Measurements from ENCODE around the gene PDIA6. TPM values are rescaled to one million over a fixed set of nuclear protein-coding genes. Genes with fewer than 3 reads are reported as not detected.
"Not testable (repeated sequence)": the region's sequence is repeated elsewhere in the genome, so short reads cannot be mapped to it uniquely, and the experiment has no call there.

Gene PDIA6
- total RNA-seq, 6 experiments from 2014 or later: 336 to 356 (median 351) TPM

GRCh38 chr2:10814142-10814541 lies 1.6 kb upstream of the PDIA6 start:
- DNase-seq: no peak
- Mint-ChIP-seq H3K4me3 (peak overlapping the region; percentile 32; the same call in 1 of the 2 replicates), H3K4me1 (ENCODE audit: low read depth) (peaks cover 24% of the 10 kb centered on the region), H3K27ac (no peak overlapping the region), H3K9me3 (no peaks in the 10 kb centered on the region), H3K36me3 (ENCODE audit: low read depth) (no peaks in the 10 kb centered on the region; the same call in 1 of the 2 replicates), H3K27me3 (ENCODE audit: insufficient read depth) (peaks cover 20% of the 10 kb centered on the region)
- TF ChIP-seq, protein P1, sequence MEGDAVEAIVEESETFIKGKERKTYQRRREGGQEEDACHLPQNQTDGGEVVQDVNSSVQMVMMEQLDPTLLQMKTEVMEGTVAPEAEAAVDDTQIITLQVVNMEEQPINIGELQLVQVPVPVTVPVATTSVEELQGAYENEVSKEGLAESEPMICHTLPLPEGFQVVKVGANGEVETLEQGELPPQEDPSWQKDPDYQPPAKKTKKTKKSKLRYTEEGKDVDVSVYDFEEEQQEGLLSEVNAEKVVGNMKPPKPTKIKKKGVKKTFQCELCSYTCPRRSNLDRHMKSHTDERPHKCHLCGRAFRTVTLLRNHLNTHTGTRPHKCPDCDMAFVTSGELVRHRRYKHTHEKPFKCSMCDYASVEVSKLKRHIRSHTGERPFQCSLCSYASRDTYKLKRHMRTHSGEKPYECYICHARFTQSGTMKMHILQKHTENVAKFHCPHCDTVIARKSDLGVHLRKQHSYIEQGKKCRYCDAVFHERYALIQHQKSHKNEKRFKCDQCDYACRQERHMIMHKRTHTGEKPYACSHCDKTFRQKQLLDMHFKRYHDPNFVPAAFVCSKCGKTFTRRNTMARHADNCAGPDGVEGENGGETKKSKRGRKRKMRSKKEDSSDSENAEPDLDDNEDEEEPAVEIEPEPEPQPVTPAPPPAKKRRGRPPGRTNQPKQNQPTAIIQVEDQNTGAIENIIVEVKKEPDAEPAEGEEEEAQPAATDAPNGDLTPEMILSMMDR (IDR thresholded peaks at IDR 0.05): no peak

GRCh38 chr2:10813163-10814138 lies 866 bp upstream of the PDIA6 start:
- not testable (repeated sequence) for H3K9me3 Mint-ChIP-seq; DNase-seq; H3K36me3 Mint-ChIP-seq (ENCODE audit: low read depth)
- Mint-ChIP-seq H3K27ac (peak overlapping the region; percentile 38; the same call in 1 of the 2 replicates), H3K4me3 (peak overlapping the region; percentile 81), H3K27me3 (ENCODE audit: insufficient read depth) (peaks cover 13% of the 10 kb centered on the region), H3K4me1 (ENCODE audit: low read depth) (peaks cover 26% of the 10 kb centered on the region)

DNA sequence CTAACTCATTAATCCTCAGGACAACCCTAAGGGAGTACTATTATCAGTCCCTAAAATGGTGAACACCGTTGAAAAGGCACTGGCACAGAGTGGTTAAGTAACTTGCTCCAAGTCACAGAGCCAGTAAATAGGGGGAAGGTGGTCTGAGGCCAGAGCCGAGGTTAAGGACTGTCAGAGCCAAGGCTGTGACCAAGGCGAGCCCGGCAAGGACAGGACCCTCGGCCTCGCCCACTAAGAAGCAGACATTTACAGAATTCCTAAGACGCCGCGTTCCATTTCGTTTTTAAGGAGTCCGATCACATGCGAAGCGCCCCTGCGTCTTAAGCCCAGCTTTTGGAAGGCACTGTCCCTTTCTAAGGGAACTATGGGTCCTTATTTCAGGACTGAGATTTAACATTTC lies 1.1 kb downstream of the PDIA6 start:
- H3K36me3 Mint-ChIP-seq (ENCODE audit: low read depth): peaks cover 6% of the 10 kb centered on the region; the same call in 1 of the 2 replicates
- TF ChIP-seq, protein P1 (IDR thresholded peaks at IDR 0.05): no peak
- H3K4me3 Mint-ChIP-seq: peak overlapping the region; percentile 95
- H3K27me3 Mint-ChIP-seq (ENCODE audit: insufficient read depth): peaks cover 5% of the 10 kb centered on the region; the same call in 1 of the 2 replicates
- peak overlapping the region; percentile 91 for H3K27ac Mint-ChIP-seq
- no peaks in the 10 kb centered on the region for H3K9me3 Mint-ChIP-seq
- H3K4me1 Mint-ChIP-seq (ENCODE audit: low read depth): peaks cover 31% of the 10 kb centered on the region
- DNase-seq: no peak

GRCh38 chr2:10810202-10811161 lies 2.1 kb downstream of the PDIA6 start:
- Mint-ChIP-seq H3K27me3 (ENCODE audit: insufficient read depth) (peaks cover 3% of the 10 kb centered on the region; the same call in 1 of the 2 replicates), H3K4me3 (peak overlapping the region; percentile 95), H3K27ac (peak overlapping the region; percentile 91), H3K9me3 (no peaks in the 10 kb centered on the region), H3K4me1 (ENCODE audit: low read depth) (peaks cover 31% of the 10 kb centered on the region), H3K36me3 (ENCODE audit: low read depth) (peaks cover 6% of the 10 kb centered on the region; the same call in 1 of the 2 replicates)
- DNase-seq: peak; percentile 19
- TF ChIP-seq, protein P1 (IDR thresholded peaks at IDR 0.05): no peak

- Mint-ChIP-seq H3K27ac (no peak overlapping the region), H3K27me3 (ENCODE audit: insufficient read depth) (no peaks in the 10 kb centered on the region), H3K4me1 (ENCODE audit: low read depth) (peaks cover 27% of the 10 kb centered on the region), H3K36me3 (ENCODE audit: low read depth) (peaks cover 6% of the 10 kb centered on the region; the same call in 1 of the 2 replicates), H3K4me3 (no peak overlapping the region), H3K9me3 (no peaks in the 10 kb centered on the region)
- DNase-seq: no peak
- TF ChIP-seq, protein P1 (IDR thresholded peaks at IDR 0.05): no peak
These were observed 6.0 kb downstream of the PDIA6 start for GRCh38 chr2:10806543-10806942.

GRCh38 chr2:10805990-10806389 lies 6.6 kb downstream of the PDIA6 start:
- not testable (repeated sequence) for H3K9me3 Mint-ChIP-seq; H3K4me3 Mint-ChIP-seq; H3K36me3 Mint-ChIP-seq (ENCODE audit: low read depth); H3K27me3 Mint-ChIP-seq (ENCODE audit: insufficient read depth); H3K27ac Mint-ChIP-seq; DNase-seq
- peaks cover 21% of the 10 kb centered on the region for H3K4me1 Mint-ChIP-seq (ENCODE audit: low read depth)
